ENCODE results near the gene PROX2. TPM values are rescaled to one million over a fixed set of nuclear protein-coding genes. Genes with fewer than 3 reads are reported as not detected.
A peak's percentile ranks its signal among the peaks of the same experiment; 100 is the strongest.

The PROX2 gene
- total RNA-seq, 6 experiments from 2014 or later: not detected

DNA sequence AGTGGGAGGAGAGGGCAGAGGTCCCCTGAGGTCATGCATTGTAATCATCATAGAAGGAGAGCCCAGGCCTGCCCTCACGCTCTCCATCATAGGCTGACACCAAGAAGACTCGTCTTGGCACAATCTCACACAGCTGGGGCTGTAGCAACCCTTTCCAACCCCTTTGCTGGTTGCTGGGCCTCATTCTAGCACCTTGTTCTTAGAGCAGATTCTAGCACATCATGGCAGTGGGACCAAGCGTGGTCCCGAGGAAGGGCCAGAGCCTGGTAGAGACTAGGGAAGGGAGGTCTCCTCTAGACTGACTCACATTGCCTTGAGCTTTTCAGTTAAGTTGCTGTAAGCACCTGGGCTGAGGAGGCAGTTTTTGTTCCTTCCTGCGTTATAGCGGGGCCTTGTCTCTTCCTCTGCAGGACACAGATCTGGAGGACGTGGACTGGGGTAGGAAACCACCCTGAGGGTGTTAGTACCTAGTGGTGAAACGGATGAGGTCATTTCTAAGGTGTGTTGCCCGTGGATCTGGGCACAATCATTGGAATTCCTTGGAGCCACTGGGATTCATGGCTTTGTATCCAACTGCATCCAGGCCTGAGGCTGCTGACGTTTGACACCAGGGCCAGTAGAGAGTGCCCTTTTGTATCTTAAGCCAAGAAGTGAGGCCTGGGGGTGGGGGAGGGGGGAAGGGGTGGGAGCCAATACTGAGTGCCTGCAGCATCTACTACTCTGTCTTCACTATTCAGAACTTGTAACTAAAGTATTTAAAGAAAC, 27.2 kb upstream of the PROX2 start:
- no peaks in the 10 kb centered on the region for H3K27me3 ChIP-seq
- no peak overlapping the region for H3K4me3 ChIP-seq
- peaks cover 15 to 46% (median 36%) of the 10 kb centered on the region in 4 donors for H3K36me3 ChIP-seq
- ATAC-seq (no peak), DNase-seq (no peak)
- WGBS (ENCODE audit: insufficient coverage, low coverage, low lambda C conversion rate, missing lambda C conversion rate): 39% methylated on average over 5 of the region's 10 CpGs
- intact Hi-C loops (cut with DNase I): no loop called here
- peaks cover 0 to 14% (median 2%) of the 10 kb centered on the region in 4 donors for H3K4me1 ChIP-seq
- TF ChIP-seq, protein P1, sequence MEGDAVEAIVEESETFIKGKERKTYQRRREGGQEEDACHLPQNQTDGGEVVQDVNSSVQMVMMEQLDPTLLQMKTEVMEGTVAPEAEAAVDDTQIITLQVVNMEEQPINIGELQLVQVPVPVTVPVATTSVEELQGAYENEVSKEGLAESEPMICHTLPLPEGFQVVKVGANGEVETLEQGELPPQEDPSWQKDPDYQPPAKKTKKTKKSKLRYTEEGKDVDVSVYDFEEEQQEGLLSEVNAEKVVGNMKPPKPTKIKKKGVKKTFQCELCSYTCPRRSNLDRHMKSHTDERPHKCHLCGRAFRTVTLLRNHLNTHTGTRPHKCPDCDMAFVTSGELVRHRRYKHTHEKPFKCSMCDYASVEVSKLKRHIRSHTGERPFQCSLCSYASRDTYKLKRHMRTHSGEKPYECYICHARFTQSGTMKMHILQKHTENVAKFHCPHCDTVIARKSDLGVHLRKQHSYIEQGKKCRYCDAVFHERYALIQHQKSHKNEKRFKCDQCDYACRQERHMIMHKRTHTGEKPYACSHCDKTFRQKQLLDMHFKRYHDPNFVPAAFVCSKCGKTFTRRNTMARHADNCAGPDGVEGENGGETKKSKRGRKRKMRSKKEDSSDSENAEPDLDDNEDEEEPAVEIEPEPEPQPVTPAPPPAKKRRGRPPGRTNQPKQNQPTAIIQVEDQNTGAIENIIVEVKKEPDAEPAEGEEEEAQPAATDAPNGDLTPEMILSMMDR (IDR thresholded peaks at IDR 0.05): no peak
- no peak for TF ChIP-seq POLR2A (IDR thresholded peaks at IDR 0.05)
- H3K27ac ChIP-seq: no peak overlapping the region
- H3K9me3 ChIP-seq: no peaks in the 10 kb centered on the region

DNA sequence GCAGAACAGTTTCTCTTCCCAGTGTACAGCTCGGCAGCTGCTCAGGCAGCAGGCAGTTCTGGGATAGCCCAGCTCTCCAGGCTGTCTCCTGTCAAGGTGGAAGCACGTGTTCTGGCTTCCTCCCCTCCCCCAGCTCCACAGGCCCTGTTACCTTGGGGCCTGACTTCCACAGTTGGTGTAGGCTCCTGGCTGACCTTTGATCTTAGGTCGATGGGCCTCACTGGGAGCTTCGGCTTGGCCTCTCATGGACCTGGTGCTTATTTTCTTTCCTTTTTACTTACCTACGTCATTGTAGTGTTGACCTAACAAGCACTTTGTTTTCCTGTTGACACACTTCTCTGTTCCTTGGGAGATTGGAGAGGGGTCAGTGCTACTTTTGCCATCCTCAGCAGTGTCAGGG, 22.7 kb upstream of the PROX2 start:
- intact Hi-C loops (cut with DNase I): no loop called here
- DNase-seq: peak; percentile 75 to 93 (median 89)
- Histone ChIP-seq H3K4me1 (peaks cover 0 to 22% (median 4%) of the 10 kb centered on the region in 4 donors), H3K27me3 (no peaks in the 10 kb centered on the region), H3K4me3 (no peak overlapping the region), H3K9me3 (no peaks in the 10 kb centered on the region), H3K27ac (peak overlapping the region in 2 of 3 donors; percentile 54 to 73), H3K36me3 (peaks cover 22 to 83% (median 52%) of the 10 kb centered on the region in 4 donors)
- 32% methylated on average over 5 of the region's 5 CpGs for WGBS (ENCODE audit: insufficient coverage, low coverage, low lambda C conversion rate, missing lambda C conversion rate)
- peak; percentile 92 to 97 (median 94) for ATAC-seq
- TF ChIP-seq, protein P1 (IDR thresholded peaks at IDR 0.05): no peak
- TF ChIP-seq POLR2A (IDR thresholded peaks at IDR 0.05): no peak

DNA sequence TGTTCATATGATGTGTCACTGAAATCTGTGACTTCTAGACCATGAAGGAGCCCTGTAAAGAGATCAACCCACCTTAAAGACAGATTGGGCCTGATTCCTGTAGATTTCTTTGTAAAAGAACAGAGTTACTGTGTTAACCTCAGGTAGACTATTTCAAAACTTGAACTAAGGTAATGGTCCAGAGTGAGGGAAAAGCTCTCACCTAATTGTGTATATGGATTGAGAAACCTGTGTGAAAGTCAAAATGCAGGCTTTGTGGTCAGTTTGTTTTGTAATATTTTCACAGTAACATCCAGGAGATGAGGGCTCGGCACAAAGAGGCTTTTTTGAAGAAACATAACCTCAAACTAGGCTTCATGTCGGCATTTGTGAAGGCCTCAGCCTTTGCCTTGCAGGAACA, 22.1 kb upstream of the PROX2 start:
- DNase-seq (no peak), ATAC-seq (peak; percentile 28 to 51 (median 36))
- H3K4me1 ChIP-seq: peaks cover 0 to 22% (median 4%) of the 10 kb centered on the region in 4 donors
- peak overlapping the region in 2 of 3 donors; percentile 54 to 73 for H3K27ac ChIP-seq
- WGBS (ENCODE audit: insufficient coverage, low coverage, low lambda C conversion rate, missing lambda C conversion rate): 39% methylated on average over 2 of the region's 2 CpGs
- H3K36me3 ChIP-seq: peaks cover 22 to 85% (median 55%) of the 10 kb centered on the region in 4 donors
- H3K9me3 ChIP-seq: no peaks in the 10 kb centered on the region
- intact Hi-C loops (cut with DNase I): no loop called here
- TF ChIP-seq, protein P1 (IDR thresholded peaks at IDR 0.05): no peak
- TF ChIP-seq POLR2A (IDR thresholded peaks at IDR 0.05): no peak
- H3K4me3 ChIP-seq: no peak overlapping the region
- H3K27me3 ChIP-seq: no peaks in the 10 kb centered on the region

DNA sequence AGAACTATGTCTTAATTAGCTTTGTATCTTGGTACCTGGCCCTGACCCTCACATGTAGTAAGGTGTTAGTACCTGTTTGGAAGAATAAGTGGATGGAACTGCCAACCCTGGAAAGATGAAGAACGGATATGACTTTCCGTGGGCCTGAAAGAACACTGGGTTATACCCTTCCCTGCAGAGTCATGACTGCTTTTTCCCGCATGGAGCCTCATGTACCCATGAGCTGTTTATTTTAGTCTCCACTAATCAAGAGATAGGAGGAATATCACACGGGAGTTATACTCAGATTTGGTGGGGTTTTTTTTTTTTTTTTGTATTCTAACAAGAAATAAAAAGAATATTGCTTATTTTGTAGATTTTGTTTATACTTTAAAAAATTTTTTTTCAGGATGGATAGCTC, 21.7 kb upstream of the PROX2 start:
- 46% methylated on average over 4 of the region's 4 CpGs for WGBS (ENCODE audit: insufficient coverage, low coverage, low lambda C conversion rate, missing lambda C conversion rate)
- Histone ChIP-seq H3K36me3 (peaks cover 22 to 85% (median 56%) of the 10 kb centered on the region in 4 donors), H3K4me1 (peaks cover 0 to 22% (median 4%) of the 10 kb centered on the region in 4 donors), H3K27ac (peak overlapping the region in 1 of 3 donors; percentile 73), H3K9me3 (no peaks in the 10 kb centered on the region), H3K27me3 (no peaks in the 10 kb centered on the region), H3K4me3 (no peak overlapping the region)
- no peak for TF ChIP-seq POLR2A (IDR thresholded peaks at IDR 0.05)
- TF ChIP-seq, protein P1 (IDR thresholded peaks at IDR 0.05): no peak
- ATAC-seq (no peak), DNase-seq (no peak)
- intact Hi-C loops (cut with DNase I): no loop called here
